ENCODE measurements around the gene TLCD1. TPM values are rescaled to one million over a fixed set of nuclear protein-coding genes. Genes with fewer than 3 reads are reported as not detected.
A peak's percentile ranks its signal among the peaks of the same experiment; 100 is the strongest.

Gene TLCD1
- total RNA-seq, 2 donors from 2014 or later, result 5.7 to 20.4 TPM

GRCh38 chr17:28700830-28701492, 25.1 kb downstream of the TLCD1 start:
- Histone ChIP-seq H3K27me3 (no peaks in the 10 kb centered on the region), H3K9me3 (no peaks in the 10 kb centered on the region), H3K36me3 (peaks cover 38% of the 10 kb centered on the region), H3K9ac (ENCODE audit: low read depth in 2 of 2, low read length in 2 of 2) (no peak overlapping the region), H3K4me1 (no peaks in the 10 kb centered on the region), H3K27ac (no peak overlapping the region), H3K4me3 (no peak overlapping the region)
- DNase-seq, result no peak
- TF ChIP-seq CTCF (IDR thresholded peaks at IDR 0.05), result no peak
- intact Hi-C loops (cut with DNase I), result no loop called here

GRCh38 chr17:28700278-28700677, 25.8 kb downstream of the TLCD1 start:
- intact Hi-C loops (cut with DNase I), result no loop called here
- no peak overlapping the region for H3K27ac ChIP-seq
- H3K36me3 ChIP-seq, result peaks cover 42% of the 10 kb centered on the region

GRCh38 chr17:28698253-28698941, 27.6 kb downstream of the TLCD1 start:
- Histone ChIP-seq H3K4me1 (no peaks in the 10 kb centered on the region), H3K4me3 (no peak overlapping the region), H3K27me3 (no peaks in the 10 kb centered on the region), H3K9ac (ENCODE audit: low read depth in 2 of 2, low read length in 2 of 2) (peak overlapping the region; percentile 36 to 53), H3K27ac (peak overlapping the region; percentile 59), H3K36me3 (peaks cover 42% of the 10 kb centered on the region), H3K9me3 (no peaks in the 10 kb centered on the region)
- DNase-seq, result peak; percentile 91
- TF ChIP-seq CTCF (IDR thresholded peaks at IDR 0.05), result no peak
- intact Hi-C loops (cut with DNase I), result no loop called here

More at GRCh38 chr17:28700278-28700677, 25.8 kb downstream of the TLCD1 start:
- no peaks in the 10 kb centered on the region for H3K9me3 ChIP-seq
- no peak overlapping the region for H3K9ac ChIP-seq (ENCODE audit: low read depth in 2 of 2, low read length in 2 of 2)
- H3K4me3 ChIP-seq, result no peak overlapping the region
- no peaks in the 10 kb centered on the region for H3K4me1 ChIP-seq
- TF ChIP-seq CTCF (IDR thresholded peaks at IDR 0.05), result no peak
- no peak for DNase-seq
- H3K27me3 ChIP-seq, result no peaks in the 10 kb centered on the region

DNA sequence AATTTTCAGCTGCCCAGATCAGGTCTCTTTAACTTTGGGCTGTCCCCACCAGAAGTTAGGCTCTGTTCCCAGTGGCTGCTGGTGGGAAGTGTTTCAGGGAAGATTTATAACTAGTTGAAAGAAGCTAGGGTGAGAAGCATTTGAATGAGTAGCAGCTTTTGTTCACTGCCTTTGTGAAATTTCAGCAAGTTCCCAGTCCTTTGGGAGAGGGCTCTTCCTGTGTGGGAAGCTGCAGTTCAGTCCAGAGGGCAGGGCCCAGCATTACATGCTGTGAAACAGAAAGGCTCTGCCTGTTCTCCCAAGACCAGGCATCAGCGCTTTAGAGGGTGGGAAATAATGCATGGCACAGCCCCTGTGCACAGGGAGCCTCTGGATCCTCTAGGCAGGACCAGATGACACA, 32.2 kb downstream of the TLCD1 start:
- no peak for DNase-seq

DNA sequence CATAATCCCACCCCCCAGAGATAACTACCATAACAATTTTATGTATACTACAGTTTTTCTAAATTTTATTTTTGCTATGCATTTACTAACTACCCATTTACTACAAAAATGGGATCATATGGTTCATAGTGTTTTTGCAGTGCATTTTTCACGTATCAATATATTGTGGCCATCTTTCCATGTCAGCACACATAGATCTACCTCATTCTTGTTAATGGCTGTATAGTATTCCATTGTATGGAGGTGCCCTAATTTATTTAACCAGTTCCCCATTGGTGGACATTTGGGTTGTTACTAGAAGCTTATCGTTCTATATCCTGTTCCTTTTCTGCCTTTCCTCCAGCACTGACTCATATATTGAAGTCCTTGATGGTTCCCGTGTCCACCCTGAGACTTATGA, 37.0 kb downstream of the TLCD1 start:
- Histone ChIP-seq H3K36me3 (peaks cover 28% of the 10 kb centered on the region), H3K4me1 (no peaks in the 10 kb centered on the region), H3K9me3 (no peaks in the 10 kb centered on the region), H3K9ac (ENCODE audit: low read depth in 2 of 2, low read length in 2 of 2) (no peak overlapping the region), H3K4me3 (no peak overlapping the region), H3K27ac (no peak overlapping the region), H3K27me3 (no peaks in the 10 kb centered on the region)
- intact Hi-C loops (cut with DNase I), result loop anchor here (10.0 kb wide), 1 partner anchor 66 kb away; no protein-coding TSS in a partner anchor
- no peak for TF ChIP-seq CTCF (IDR thresholded peaks at IDR 0.05)
- no peak for DNase-seq

More for the DNA sequence above, 32.2 kb downstream of the TLCD1 start:
- no peak overlapping the region for H3K9ac ChIP-seq (ENCODE audit: low read depth in 2 of 2, low read length in 2 of 2)
- no peak overlapping the region for H3K4me3 ChIP-seq
- no peak for TF ChIP-seq CTCF (IDR thresholded peaks at IDR 0.05)
- H3K27me3 ChIP-seq, result no peaks in the 10 kb centered on the region
- no peaks in the 10 kb centered on the region for H3K4me1 ChIP-seq
- H3K9me3 ChIP-seq, result no peaks in the 10 kb centered on the region
- intact Hi-C loops (cut with DNase I), result no loop called here
- H3K36me3 ChIP-seq, result peaks cover 28% of the 10 kb centered on the region
- no peak overlapping the region for H3K27ac ChIP-seq
